ENCODE data around the gene CLIC4. TPM values are rescaled to one million over a fixed set of nuclear protein-coding genes. Genes with fewer than 3 reads are reported as not detected.

CLIC4 gene
- total and polyA plus RNA-seq, 2 of the 8 experiments (the other 6 are each of a cell fraction or from before 2014, with no cell fraction given), result 77.5 to 293 TPM

GRCh38 chr1:24717887-24718650 is 27.2 kb upstream of the CLIC4 start:
- no peaks in the 10 kb centered on the region for H3K23me2 ChIP-seq (ENCODE audit: low read depth, low read length)
- no peaks in the 10 kb centered on the region for H3K36me3 ChIP-seq (ENCODE audit: control insufficient read depth in 2 of 4, insufficient read depth in 4 of 4, low read length in 3 of 4)
- no peak overlapping the region for H3K9ac ChIP-seq (replicated peaks in 1 of 4; ENCODE audit: extremely low read depth in 1 of 4, low read depth in 3 of 4, low read length in 3 of 4)
- H3K56ac ChIP-seq (replicated peaks; ENCODE audit: insufficient read length, low read depth, low read length), result no peak overlapping the region
- no peak overlapping the region for H2BK20ac ChIP-seq (ENCODE audit: low read length)
- H3K18ac ChIP-seq (ENCODE audit: extremely low read depth, low read length), result no peak overlapping the region
- H2AK5ac ChIP-seq (ENCODE audit: low read depth, low read length), result no peak overlapping the region
- no peaks in the 10 kb centered on the region for H3K79me2 ChIP-seq (ENCODE audit: control insufficient read depth in 1 of 2, insufficient read depth in 2 of 2, low read length in 2 of 2)
- POLR2A ChIA-PET (ENCODE audit: partially characterized antibody), result interaction anchor here (1.0 to 3.0 kb wide), 4 partner anchors 7 to 71 kb away, joined by 3 to 12 read pairs (median 5); partner anchors contain the start of gene CLIC4
- no peak overlapping the region for H3K23ac ChIP-seq (ENCODE audit: insufficient read length)
- H3K4me1 ChIP-seq (replicated peaks in 1 of 4; ENCODE audit: control insufficient read depth in 3 of 4, insufficient read depth in 4 of 4, low read length in 3 of 4), result no peaks in the 10 kb centered on the region; a peak in 1 of 7 replicates
- no peaks in the 10 kb centered on the region for H4K20me1 ChIP-seq (replicated peaks in 1 of 2; ENCODE audit: control insufficient read depth in 1 of 2, insufficient read depth in 2 of 2, low read length in 2 of 2)
- peaks cover 0 to 3% of the 10 kb centered on the region in 2 experiments; a peak in 1 of 4 replicates for H3K9me3 ChIP-seq (ENCODE audit: insufficient read depth in 2 of 2, low read depth in 1 of 2, low read length in 1 of 2)
- H3K4ac ChIP-seq (replicated peaks; ENCODE audit: insufficient read length, low read depth, low read length), result no peak overlapping the region
- no peak overlapping the region for H4K91ac ChIP-seq (replicated peaks; ENCODE audit: insufficient read length, low read length)
- H3K27me3 ChIP-seq (replicated peaks in 1 of 4; ENCODE audit: control insufficient read depth in 3 of 4, extremely low read depth in 1 of 4, insufficient read depth in 3 of 4, low read length in 3 of 4), result no peaks in the 10 kb centered on the region
- H3K4me2 ChIP-seq (ENCODE audit: insufficient read depth in 1 of 2, low read depth in 2 of 2, low read length in 2 of 2), result no peak overlapping the region
- no peak overlapping the region for H2AFZ ChIP-seq (ENCODE audit: low read length)
- H2BK12ac ChIP-seq (ENCODE audit: low read depth, low read length), result no peak overlapping the region
- no peak overlapping the region for H3K4me3 ChIP-seq (ENCODE audit: extremely low read depth in 1 of 4, insufficient read depth in 2 of 4, low read depth in 3 of 4, low read length in 4 of 4)
- H4K8ac ChIP-seq (ENCODE audit: extremely low read depth, insufficient read depth, low read length), result no peak overlapping the region
- CTCF ChIA-PET (ENCODE audit: partially characterized antibody), result interaction anchor here (0.6 to 2.3 kb wide), 10 partner anchors 9 to 126 kb away, joined by 3 to 6 read pairs (median 4); no protein-coding TSS in a partner anchor
- no peak overlapping the region for H2BK5ac ChIP-seq (ENCODE audit: low read depth, low read length)
- no peak overlapping the region for H4K5ac ChIP-seq (ENCODE audit: insufficient read length, low read depth, low read length)
- no peak overlapping the region for H3K27ac ChIP-seq (ENCODE audit: low read depth, low read length)
- DNase-seq (ENCODE audit: low read depth in 1 of 2, low spot score in 2 of 2) (no peak), FAIRE-seq (no peak)
- no peak overlapping the region for H2BK120ac ChIP-seq (replicated peaks; ENCODE audit: low read depth, low read length)
- WGBS, 2 experiments (ENCODE audit: extremely low coverage in 1 of 2, insufficient coverage in 1 of 2, insufficient read length in 1 of 2, insufficient replicate concordance in 2 of 2, low coverage in 1 of 2, low lambda C conversion rate in 2 of 2, missing lambda C conversion rate in 1 of 2), result 95% methylated on average over 8 of the region's 8 CpGs; no CpG with 5 or more reads in 1 of the 2 experiments
- H2BK15ac ChIP-seq (ENCODE audit: low read length), result no peak overlapping the region
- H3K14ac ChIP-seq (ENCODE audit: insufficient read length), result no peak overlapping the region
- H3K79me1 ChIP-seq (ENCODE audit: low read depth, low read length), result no peaks in the 10 kb centered on the region
- TF ChIP-seq YY1 (IDR thresholded peaks at IDR 0.05; ENCODE audit: low read depth, low read length) (no peak), PHF8 (conservative IDR thresholded peaks at IDR 0.05; ENCODE audit: low read depth, low read length) (no peak)
